GM23338 (cell line): ENCODE data around the gene MRPS31. TPM values are rescaled to one million over a fixed set of nuclear protein-coding genes. Genes with fewer than 3 reads are reported as not detected.

Experiments used
- ATAC-seq: fragments of 200-7000 bp; cut with Tn5 transposase; 3 replicates; pipeline ENCODE4 v1.9.1; 2020
- DNase-seq: peaks from one replicate; pipeline ENCODE4 v3.0.0-alpha.2; 2015; ENCODE audit warnings: low spot score
- H2AFZ ChIP-seq: fragments of 200-600 bp; sonication (generic); 2 replicates; pipeline ENCODE4 v1.8.0; 2016; ENCODE audit warnings: antibody characterized with exemption, mild to moderate bottlenecking, moderate library complexity
- H3F3A ChIP-seq: fragments of 200-600 bp; sonication (generic); replicated peaks from 2 replicates; pipeline ENCODE4 v1.8.0; 2017; ENCODE audit warnings: antibody characterized with exemption, mixed run types, low read depth
- H3K27ac ChIP-seq: fragments of 200-600 bp; sonication (generic); 2 replicates; pipeline ENCODE4 v1.6.1; 2016; ENCODE audit warnings: low read depth
- H3K27me3 ChIP-seq: fragments of 200-600 bp; sonication (generic); 2 replicates; pipeline ENCODE4 v1.8.0; 2016; ENCODE audit warnings: mild to moderate bottlenecking, mixed run types, moderate library complexity; ENCODE audit not compliant: insufficient read depth
- H3K36me3 ChIP-seq: fragments of 200-600 bp; sonication (generic); 2 replicates; pipeline ENCODE4 v1.8.0; 2016; ENCODE audit warnings: mild to moderate bottlenecking; ENCODE audit not compliant: insufficient read depth
- H3K4me1 ChIP-seq: fragments of 200-600 bp; sonication (generic); 2 replicates; pipeline ENCODE4 v1.8.0; 2016; ENCODE audit warnings: mild to moderate bottlenecking, moderate library complexity; ENCODE audit not compliant: insufficient read depth
- H3K4me2 ChIP-seq: fragments of 200-600 bp; sonication (generic); 2 replicates; pipeline ENCODE4 v1.7.1; 2017; ENCODE audit warnings: mixed run types
- H3K4me3 ChIP-seq: fragments of 200-600 bp; sonication (generic); 2 replicates; pipeline ENCODE4 v1.6.1; 2016; ENCODE audit warnings: mixed run types
- H3K79me2 ChIP-seq: fragments of 200-600 bp; sonication (generic); replicated peaks from 2 replicates; pipeline ENCODE4 v1.8.0; 2017; ENCODE audit warnings: mild to moderate bottlenecking; ENCODE audit not compliant: insufficient read depth
- H3K9me2 ChIP-seq: fragments of 200-600 bp; sonication (generic); 2 replicates; pipeline ENCODE4 v1.8.0; 2017; ENCODE audit not compliant: insufficient read depth
- H4K20me1 ChIP-seq: fragments of 200-600 bp; sonication (generic); replicated peaks from 2 replicates; pipeline ENCODE4 v1.8.0; 2017; ENCODE audit warnings: mild to moderate bottlenecking; ENCODE audit not compliant: insufficient read depth
- H3K27ac Mint-ChIP-seq: 2 replicates; pipeline ENCODE4 v1.8.0; 2020; ENCODE audit warnings: inconsistent platforms, mild to moderate bottlenecking, moderate library complexity, mixed read lengths
- H3K27me3 Mint-ChIP-seq: 3 replicates; pipeline ENCODE4 v1.8.0; 2022; ENCODE audit warnings: low read depth, mild to moderate bottlenecking, moderate library complexity, mixed read lengths, inconsistent platforms; ENCODE audit not compliant: insufficient read depth, poor library complexity
- H3K36me3 Mint-ChIP-seq: 3 replicates; pipeline ENCODE4 v1.8.0; 2021; ENCODE audit warnings: low read depth, mild to moderate bottlenecking, inconsistent platforms, moderate library complexity, mixed read lengths
- H3K4me1 Mint-ChIP-seq: 3 replicates; pipeline ENCODE4 v1.8.0; 2020; ENCODE audit warnings: mild to moderate bottlenecking, inconsistent platforms, mixed read lengths
- H3K4me3 Mint-ChIP-seq: 3 replicates; pipeline ENCODE4 v1.8.0; 2021; ENCODE audit warnings: moderate library complexity, mild to moderate bottlenecking, inconsistent platforms, mixed read lengths
- H3K9me3 Mint-ChIP-seq: 3 replicates; pipeline ENCODE4 v1.8.0; 2020; ENCODE audit warnings: moderate library complexity, mild to moderate bottlenecking, inconsistent platforms, mixed read lengths
- CREB1 ChIP-seq: fragments of 250-450 bp; sonication (Bioruptor Pico); IDR thresholded peaks from 2 replicates; pipeline ENCODE4 v1.5.0; 2020; ENCODE audit warnings: low read depth, mild to moderate bottlenecking, moderate library complexity
- CTCF ChIP-seq, 2 experiments: fragments of 200-600 bp in 1 of 2; sonication (generic) in 1 of 2; conservative IDR thresholded peaks; 2 replicates each; pipeline versions ENCODE4 v1.5.1 to v1.6.1; 2016 to 2017; ENCODE audit warnings: antibody characterized with exemption in 2 of 2, low read depth in 2 of 2, mild to moderate bottlenecking in 2 of 2, moderate library complexity in 1 of 2
- JUNB ChIP-seq: IDR thresholded peaks from one replicate; pipeline ENCODE4 v1.6.1; 2016; ENCODE audit warnings: antibody characterized with exemption; ENCODE audit not compliant: unreplicated experiment
- NANOG ChIP-seq: IDR thresholded peaks from 2 replicates; pipeline ENCODE4 v1.6.1; 2016; ENCODE audit warnings: antibody characterized with exemption, borderline replicate concordance
- STAT1 ChIP-seq: IDR thresholded peaks from one replicate; pipeline ENCODE4 v1.6.1; 2016; ENCODE audit warnings: antibody characterized with exemption; ENCODE audit not compliant: unreplicated experiment
- ZNF114 ChIP-seq: fragments of 250-450 bp; sonication (Bioruptor Pico); IDR thresholded peaks from 2 replicates; pipeline ENCODE4 v1.5.0; 2020; ENCODE audit warnings: mild to moderate bottlenecking, moderate library complexity
- ZNF331 ChIP-seq: fragments of 250-450 bp; sonication (Bioruptor Pico); IDR thresholded peaks from 2 replicates; pipeline ENCODE4 v1.5.0; 2020; ENCODE audit warnings: low read depth, mild to moderate bottlenecking, moderate library complexity
- ZNF462 ChIP-seq: fragments of 250-450 bp; sonication (Bioruptor Pico); IDR thresholded peaks from 2 replicates; pipeline ENCODE4 v1.5.0; 2020; ENCODE audit warnings: mild to moderate bottlenecking, moderate library complexity
- polyA plus RNA-seq: library from polyadenylated mRNA; unstranded; fragments of >200 nt; fragmentation: Nextera tagmentation; extraction: Ambion mirVana; gene quantifications from 2 replicates; pipeline ENCODE4 v1.2.1, GENCODE V29; 2016
- total RNA-seq: library from RNA; depleted of rRNA; stranded (reverse); fragments of >200 nt; shearing (Covaris generic); gene quantifications from 2 replicates; pipeline ENCODE4 v1.2.3, GENCODE V29; 2014

MRPS31 gene
- total and polyA plus RNA-seq, 2 experiments from 2014 or later, result 26.8 to 62.7 TPM

- H3K27ac Mint-ChIP-seq, result no peak overlapping the region
- no peaks in the 10 kb centered on the region; the same call in 2 of the 3 replicates for H3K36me3 Mint-ChIP-seq
- H4K20me1 ChIP-seq, result no peaks in the 10 kb centered on the region
- peaks cover 2% of the 10 kb centered on the region for H3K27me3 Mint-ChIP-seq
- no peak for ATAC-seq
- no peaks in the 10 kb centered on the region for H3K36me3 ChIP-seq
- no peak overlapping the region for H3K4me3 Mint-ChIP-seq
- H2AFZ ChIP-seq, result no peak overlapping the region
- no peak overlapping the region for H3K27ac ChIP-seq
- TF ChIP-seq ZNF114 (no peak), CTCF (conservative IDR thresholded peaks at IDR 0.05; ENCODE audit: low read depth in 2 of 2) (no peak), ZNF462 (CRISPR knock-in tag) (no peak)
- no peaks in the 10 kb centered on the region for H3K79me2 ChIP-seq
- H3F3A ChIP-seq, result no peaks in the 10 kb centered on the region
- no peaks in the 10 kb centered on the region for H3K27me3 ChIP-seq
- H3K9me2 ChIP-seq, result no peaks in the 10 kb centered on the region
- peaks cover 10% of the 10 kb centered on the region for H3K4me1 ChIP-seq
- H3K4me3 ChIP-seq, result no peak overlapping the region
- no peak for DNase-seq
- H3K4me2 ChIP-seq, result no peak overlapping the region
- H3K9me3 Mint-ChIP-seq, result peaks cover 2% of the 10 kb centered on the region; the same call in 1 of the 3 replicates
- H3K4me1 Mint-ChIP-seq, result peaks cover 12% of the 10 kb centered on the region
These were observed 76.6 kb downstream of the MRPS31 start for GRCh38 chr13:40694426-40694825.

GRCh38 chr13:40692946-40693345, 78.0 kb downstream of the MRPS31 start:
- Histone ChIP-seq H3K4me1 (peaks cover 2% of the 10 kb centered on the region), H3K79me2 (no peaks in the 10 kb centered on the region), H3F3A (no peaks in the 10 kb centered on the region), H3K27ac (no peak overlapping the region), H3K4me2 (no peak overlapping the region), H3K9me2 (no peaks in the 10 kb centered on the region), H3K4me3 (no peak overlapping the region), H3K36me3 (no peaks in the 10 kb centered on the region), H4K20me1 (no peaks in the 10 kb centered on the region), H2AFZ (no peak overlapping the region), H3K27me3 (no peaks in the 10 kb centered on the region)
- H3K9me3 Mint-ChIP-seq, result peaks cover 2% of the 10 kb centered on the region; the same call in 1 of the 3 replicates
- H3K4me1 Mint-ChIP-seq, result peaks cover 3% of the 10 kb centered on the region; the same call in 2 of the 3 replicates
- ATAC-seq (no peak), DNase-seq (no peak)
- no peaks in the 10 kb centered on the region for H3K27me3 Mint-ChIP-seq
- H3K36me3 Mint-ChIP-seq, result no peaks in the 10 kb centered on the region; the same call in 2 of the 3 replicates
- no peak overlapping the region for H3K27ac Mint-ChIP-seq
- H3K4me3 Mint-ChIP-seq, result no peak overlapping the region
- TF ChIP-seq CREB1 (CRISPR knock-in tag) (no peak), NANOG (no peak), JUNB (no peak), ZNF331 (CRISPR knock-in tag) (no peak), STAT1 (no peak), CTCF (conservative IDR thresholded peaks at IDR 0.05; ENCODE audit: low read depth in 2 of 2) (no peak)
